ENCODE results near the gene HACD3. TPM values are rescaled to one million over a fixed set of nuclear protein-coding genes. Genes with fewer than 3 reads are reported as not detected.

Gene HACD3
- total and polyA plus RNA-seq, 4 donors: 49.6 to 89.1 (median 65.0) TPM

DNA sequence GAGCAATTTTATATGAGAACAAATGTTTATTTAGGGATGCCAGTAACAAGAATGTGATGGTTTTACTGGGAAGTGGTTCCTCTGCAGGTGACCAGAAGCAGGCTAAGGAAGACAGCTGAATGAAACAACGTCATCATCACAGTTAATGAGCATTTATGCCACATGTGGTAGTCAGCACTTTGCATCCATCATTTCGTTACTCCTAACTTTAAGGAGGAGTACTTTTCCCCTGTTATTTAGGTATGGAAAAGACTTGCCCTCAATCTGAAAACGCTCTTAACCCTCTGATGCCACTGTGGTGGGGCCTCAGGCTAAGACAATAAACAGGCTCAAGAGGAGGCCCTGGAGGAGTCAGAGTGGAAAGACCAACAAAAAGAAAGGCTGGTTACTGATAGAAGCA is 49.5 kb downstream of the HACD3 start:
- Histone ChIP-seq H3K36me3 (ENCODE audit: control insufficient read depth in 4 of 4, insufficient read depth in 3 of 4, low read depth in 1 of 4, low read length in 3 of 4) (peaks cover 12 to 76% (median 46%) of the 10 kb centered on the region in 4 donors), H3K27ac (ENCODE audit: low read depth in 1 of 2, low read length in 2 of 2) (no peak overlapping the region), H3K4me3 (ENCODE audit: low read depth in 1 of 3, low read length in 3 of 3) (no peak overlapping the region), H3K9ac (ENCODE audit: low read depth in 1 of 2, low read length in 2 of 2) (no peak overlapping the region), H3K9me3 (ENCODE audit: control insufficient read depth in 4 of 4, low read length in 3 of 4) (no peaks in the 10 kb centered on the region), H3K4me1 (ENCODE audit: control insufficient read depth in 4 of 4, insufficient read depth in 4 of 4, low read length in 3 of 4) (no peaks in the 10 kb centered on the region), H3K27me3 (ENCODE audit: control insufficient read depth in 4 of 4, insufficient read depth in 4 of 4, low read length in 3 of 4) (no peaks in the 10 kb centered on the region)
- TF ChIP-seq RXRA (IDR thresholded peaks at IDR 0.05) (no peak), SP1 (IDR thresholded peaks at IDR 0.05) (no peak), CTCF (IDR thresholded peaks at IDR 0.05; ENCODE audit: low read depth, low read length, missing input control) (no peak), JUND (IDR thresholded peaks at IDR 0.05) (no peak), MAX (IDR thresholded peaks at IDR 0.05) (no peak)
- TF ChIP-seq, protein P1, sequence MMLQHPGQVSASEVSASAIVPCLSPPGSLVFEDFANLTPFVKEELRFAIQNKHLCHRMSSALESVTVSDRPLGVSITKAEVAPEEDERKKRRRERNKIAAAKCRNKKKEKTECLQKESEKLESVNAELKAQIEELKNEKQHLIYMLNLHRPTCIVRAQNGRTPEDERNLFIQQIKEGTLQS (IDR thresholded peaks at IDR 0.05): no peak
- TF ChIP-seq, protein P2, sequence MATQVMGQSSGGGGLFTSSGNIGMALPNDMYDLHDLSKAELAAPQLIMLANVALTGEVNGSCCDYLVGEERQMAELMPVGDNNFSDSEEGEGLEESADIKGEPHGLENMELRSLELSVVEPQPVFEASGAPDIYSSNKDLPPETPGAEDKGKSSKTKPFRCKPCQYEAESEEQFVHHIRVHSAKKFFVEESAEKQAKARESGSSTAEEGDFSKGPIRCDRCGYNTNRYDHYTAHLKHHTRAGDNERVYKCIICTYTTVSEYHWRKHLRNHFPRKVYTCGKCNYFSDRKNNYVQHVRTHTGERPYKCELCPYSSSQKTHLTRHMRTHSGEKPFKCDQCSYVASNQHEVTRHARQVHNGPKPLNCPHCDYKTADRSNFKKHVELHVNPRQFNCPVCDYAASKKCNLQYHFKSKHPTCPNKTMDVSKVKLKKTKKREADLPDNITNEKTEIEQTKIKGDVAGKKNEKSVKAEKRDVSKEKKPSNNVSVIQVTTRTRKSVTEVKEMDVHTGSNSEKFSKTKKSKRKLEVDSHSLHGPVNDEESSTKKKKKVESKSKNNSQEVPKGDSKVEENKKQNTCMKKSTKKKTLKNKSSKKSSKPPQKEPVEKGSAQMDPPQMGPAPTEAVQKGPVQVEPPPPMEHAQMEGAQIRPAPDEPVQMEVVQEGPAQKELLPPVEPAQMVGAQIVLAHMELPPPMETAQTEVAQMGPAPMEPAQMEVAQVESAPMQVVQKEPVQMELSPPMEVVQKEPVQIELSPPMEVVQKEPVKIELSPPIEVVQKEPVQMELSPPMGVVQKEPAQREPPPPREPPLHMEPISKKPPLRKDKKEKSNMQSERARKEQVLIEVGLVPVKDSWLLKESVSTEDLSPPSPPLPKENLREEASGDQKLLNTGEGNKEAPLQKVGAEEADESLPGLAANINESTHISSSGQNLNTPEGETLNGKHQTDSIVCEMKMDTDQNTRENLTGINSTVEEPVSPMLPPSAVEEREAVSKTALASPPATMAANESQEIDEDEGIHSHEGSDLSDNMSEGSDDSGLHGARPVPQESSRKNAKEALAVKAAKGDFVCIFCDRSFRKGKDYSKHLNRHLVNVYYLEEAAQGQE (IDR thresholded peaks at IDR 0.05): no peak
- DNase-seq (ENCODE audit: low spot score): no peak
- WGBS: 95% methylated on average over 3 of the region's 3 CpGs

DNA sequence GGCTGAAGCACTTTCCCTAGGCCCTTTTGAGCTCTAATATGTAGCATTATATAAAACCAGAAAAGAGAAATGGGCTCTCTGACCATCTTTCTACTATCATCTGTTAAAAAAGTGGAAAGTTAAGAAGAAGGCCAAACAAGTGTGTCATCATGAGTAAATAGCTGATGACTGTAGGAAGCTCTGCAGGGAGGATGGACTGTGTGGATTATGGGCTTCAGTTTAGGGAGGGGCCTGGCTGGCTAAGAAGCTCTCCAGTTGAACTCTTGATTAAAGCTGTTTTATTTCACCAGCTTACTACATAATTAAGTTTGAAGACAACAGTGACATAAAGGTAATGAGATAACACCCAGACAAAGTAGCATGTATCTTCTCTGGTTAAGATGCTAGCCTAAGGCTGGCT is 50.0 kb downstream of the HACD3 start:
- no peaks in the 10 kb centered on the region for H3K9me3 ChIP-seq (ENCODE audit: control insufficient read depth in 4 of 4, low read length in 3 of 4)
- TF ChIP-seq EGR1 (IDR thresholded peaks at IDR 0.05; ENCODE audit: low read depth in 2 of 2) (no peak), MAX (IDR thresholded peaks at IDR 0.05) (no peak), FOXA1 (IDR thresholded peaks at IDR 0.05) (no peak), JUND (IDR thresholded peaks at IDR 0.05) (no peak), HNF4G (IDR thresholded peaks at IDR 0.05) (no peak), HNF4A (conservative IDR thresholded peaks at IDR 0.05) (no peak), RXRA (IDR thresholded peaks at IDR 0.05) (no peak), YY1 (IDR thresholded peaks at IDR 0.05) (no peak), FOXA2 (IDR thresholded peaks at IDR 0.05) (no peak), ZBTB33 (IDR thresholded peaks at IDR 0.05) (no peak)
- TF ChIP-seq, protein P2 (IDR thresholded peaks at IDR 0.05): no peak
- H3K27ac ChIP-seq (ENCODE audit: low read depth in 1 of 2, low read length in 2 of 2): no peak overlapping the region
- H3K4me1 ChIP-seq (ENCODE audit: control insufficient read depth in 4 of 4, insufficient read depth in 4 of 4, low read length in 3 of 4): no peaks in the 10 kb centered on the region
- H3K27me3 ChIP-seq (ENCODE audit: control insufficient read depth in 4 of 4, insufficient read depth in 4 of 4, low read length in 3 of 4): no peaks in the 10 kb centered on the region
- H3K36me3 ChIP-seq (ENCODE audit: control insufficient read depth in 4 of 4, insufficient read depth in 3 of 4, low read depth in 1 of 4, low read length in 3 of 4): peaks cover 11 to 81% (median 48%) of the 10 kb centered on the region in 4 donors
- H3K9ac ChIP-seq (ENCODE audit: low read depth in 1 of 2, low read length in 2 of 2): no peak overlapping the region
- no peak overlapping the region for H3K4me3 ChIP-seq (ENCODE audit: low read depth in 1 of 3, low read length in 3 of 3)
- DNase-seq (ENCODE audit: low spot score): no peak
